H1 (cell line): ENCODE measurements around the gene OR10R2.

Source experiments
- CHD2 ChIP-seq: IDR thresholded peaks from 2 replicates; pipeline ENCODE4 v1.6.1; 2012; ENCODE audit warnings: low read length, improper control_type of control experiment
- CTCF ChIP-seq, 3 experiments: IDR thresholded peaks; 1 replicate in 2 of 3; 2 replicates in 1 of 3; pipeline versions ENCODE4 v1.5.1 to v1.6.1; 2011; ENCODE audit warnings: low read length in 3 of 3, mild to moderate bottlenecking in 3 of 3, inconsistent platforms in 2 of 3, low read depth in 1 of 3, moderate library complexity in 1 of 3; ENCODE audit not compliant: insufficient read depth in 1 of 3; ENCODE audit errors: control extremely low read depth in 1 of 3
- EGR1 ChIP-seq: IDR thresholded peaks from 2 replicates; pipeline ENCODE4 v1.6.1; 2011; ENCODE audit warnings: low read depth, low read length, borderline replicate concordance
- EZH2 ChIP-seq: fragments of 200-600 bp; sonication (generic); IDR thresholded peaks from 2 replicates; pipeline ENCODE4 v1.7.1; 2012; ENCODE audit warnings: low read depth, mild to moderate bottlenecking, moderate library complexity, low read length, inconsistent platforms; ENCODE audit not compliant: severe bottlenecking
- FOSL1 ChIP-seq: IDR thresholded peaks from 2 replicates; pipeline ENCODE4 v1.6.1; 2011; ENCODE audit warnings: mild to moderate bottlenecking, low read depth, low read length, moderate library complexity; ENCODE audit not compliant: insufficient read depth
- JUN ChIP-seq: IDR thresholded peaks from 2 replicates; pipeline ENCODE4 v1.6.1; 2011; ENCODE audit warnings: low read depth, mild to moderate bottlenecking, improper control_type of control experiment, low read length
- POLR2AphosphoS5 ChIP-seq: IDR thresholded peaks from 2 replicates; pipeline ENCODE4 v1.6.1; 2011; ENCODE audit warnings: low read depth, low read length
- SRF ChIP-seq: IDR thresholded peaks from 2 replicates; pipeline ENCODE4 v1.6.1; 2011; ENCODE audit warnings: mild to moderate bottlenecking, low read depth, low read length, moderate library complexity
- YY1 ChIP-seq: IDR thresholded peaks from 2 replicates; pipeline ENCODE4 v1.6.1; 2011; ENCODE audit warnings: low read depth, mild to moderate bottlenecking, low read length

GRCh38 chr1:158454537-158454936 is 17.5 kb upstream of the OR10R2 start:
- TF ChIP-seq CHD2 (no peak), FOSL1 (no peak), YY1 (no peak), CTCF (IDR thresholded peaks at IDR 0.05; ENCODE audit: control extremely low read depth in 1 of 3, insufficient read depth in 1 of 3, low read depth in 1 of 3, low read length in 3 of 3) (no peak), SRF (no peak), JUN (no peak), EGR1 (no peak), POLR2AphosphoS5 (no peak), EZH2 (no peak)
